ENCODE data around the gene CDH12.

Gene CDH12

DNA sequence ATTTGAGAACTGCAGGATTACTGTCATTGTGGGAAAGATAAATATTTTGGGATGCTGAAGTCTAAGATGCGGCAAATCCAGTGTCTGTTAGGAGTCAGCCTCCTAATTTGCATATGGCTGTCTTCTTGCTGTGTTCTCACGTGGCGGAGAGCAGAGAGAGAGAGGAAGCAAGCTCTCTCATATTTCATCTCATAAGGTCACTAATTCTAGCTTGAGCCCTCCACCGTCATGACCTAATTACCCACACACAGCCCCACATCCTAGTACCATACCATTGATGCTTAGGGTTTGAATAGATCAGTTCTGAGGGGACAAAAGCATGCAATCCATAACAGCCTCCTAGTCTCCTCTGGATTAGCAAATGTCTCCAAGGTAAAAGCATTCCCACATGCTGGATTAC lies 124.5 kb downstream of the CDH12 start:
- TF ChIP-seq, protein P1, sequence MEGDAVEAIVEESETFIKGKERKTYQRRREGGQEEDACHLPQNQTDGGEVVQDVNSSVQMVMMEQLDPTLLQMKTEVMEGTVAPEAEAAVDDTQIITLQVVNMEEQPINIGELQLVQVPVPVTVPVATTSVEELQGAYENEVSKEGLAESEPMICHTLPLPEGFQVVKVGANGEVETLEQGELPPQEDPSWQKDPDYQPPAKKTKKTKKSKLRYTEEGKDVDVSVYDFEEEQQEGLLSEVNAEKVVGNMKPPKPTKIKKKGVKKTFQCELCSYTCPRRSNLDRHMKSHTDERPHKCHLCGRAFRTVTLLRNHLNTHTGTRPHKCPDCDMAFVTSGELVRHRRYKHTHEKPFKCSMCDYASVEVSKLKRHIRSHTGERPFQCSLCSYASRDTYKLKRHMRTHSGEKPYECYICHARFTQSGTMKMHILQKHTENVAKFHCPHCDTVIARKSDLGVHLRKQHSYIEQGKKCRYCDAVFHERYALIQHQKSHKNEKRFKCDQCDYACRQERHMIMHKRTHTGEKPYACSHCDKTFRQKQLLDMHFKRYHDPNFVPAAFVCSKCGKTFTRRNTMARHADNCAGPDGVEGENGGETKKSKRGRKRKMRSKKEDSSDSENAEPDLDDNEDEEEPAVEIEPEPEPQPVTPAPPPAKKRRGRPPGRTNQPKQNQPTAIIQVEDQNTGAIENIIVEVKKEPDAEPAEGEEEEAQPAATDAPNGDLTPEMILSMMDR (IDR thresholded peaks at IDR 0.05; ENCODE audit: insufficient read depth, missing control alignments): no peak
- no peak for DNase-seq (ENCODE audit: insufficient read length, low spot score)
- FAIRE-seq: no peak

GRCh38 chr5:22722491-22722890 lies 130.7 kb downstream of the CDH12 start:
- no peak for FAIRE-seq
- TF ChIP-seq, protein P1 (IDR thresholded peaks at IDR 0.05; ENCODE audit: insufficient read depth, missing control alignments): no peak
- no peak for DNase-seq (ENCODE audit: insufficient read length, low spot score)

DNA sequence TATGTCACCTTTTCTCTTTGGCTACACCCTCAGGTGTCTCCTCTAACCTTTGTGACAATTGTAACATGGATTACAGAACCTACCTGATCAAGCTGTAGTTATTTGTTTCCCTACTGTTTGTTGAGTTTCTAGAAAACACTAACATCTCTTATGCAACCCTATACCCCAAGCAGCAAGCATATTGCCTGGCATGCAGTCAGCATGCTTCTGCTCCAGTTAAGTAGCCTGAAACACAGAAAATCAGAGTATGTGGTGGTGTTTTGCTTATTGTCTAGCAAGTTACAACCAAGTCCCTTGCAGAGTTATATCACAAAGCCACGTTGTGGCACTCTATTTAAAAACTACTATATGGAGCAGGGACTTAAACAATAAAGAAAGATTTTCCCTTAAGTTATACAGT lies 131.1 kb downstream of the CDH12 start:
- TF ChIP-seq, protein P1 (IDR thresholded peaks at IDR 0.05; ENCODE audit: insufficient read depth, missing control alignments): no peak
- FAIRE-seq (no peak), DNase-seq (ENCODE audit: insufficient read length, low spot score) (no peak)

- TF ChIP-seq, protein P1 (IDR thresholded peaks at IDR 0.05; ENCODE audit: insufficient read depth, missing control alignments): no peak
- DNase-seq (ENCODE audit: insufficient read length, low spot score): no peak
- no peak for FAIRE-seq
Measured at GRCh38 chr5:22719842-22720241, 133.3 kb downstream of the CDH12 start.

DNA sequence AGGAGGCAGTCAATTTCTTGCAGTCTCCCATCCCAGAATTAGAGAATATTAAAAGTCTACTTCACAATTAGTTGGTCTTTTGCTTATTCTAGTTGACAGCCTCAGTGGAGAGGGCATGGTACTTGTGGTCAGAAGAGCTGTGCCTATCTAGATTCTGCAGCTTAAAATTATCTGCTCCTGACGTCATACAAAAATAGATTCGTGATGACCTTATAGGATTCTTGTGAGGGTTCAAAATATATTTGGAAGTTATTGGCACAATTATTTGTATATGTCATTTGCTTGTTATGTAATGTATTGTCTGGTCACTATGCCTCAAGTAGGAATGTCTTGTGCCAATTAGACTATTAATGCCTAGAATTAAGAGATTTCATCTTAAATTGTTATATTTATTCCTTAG lies 142.5 kb downstream of the CDH12 start:
- TF ChIP-seq, protein P1 (IDR thresholded peaks at IDR 0.05; ENCODE audit: insufficient read depth, missing control alignments): no peak
- no peak for DNase-seq (ENCODE audit: insufficient read length, low spot score)
- FAIRE-seq: no peak

DNA sequence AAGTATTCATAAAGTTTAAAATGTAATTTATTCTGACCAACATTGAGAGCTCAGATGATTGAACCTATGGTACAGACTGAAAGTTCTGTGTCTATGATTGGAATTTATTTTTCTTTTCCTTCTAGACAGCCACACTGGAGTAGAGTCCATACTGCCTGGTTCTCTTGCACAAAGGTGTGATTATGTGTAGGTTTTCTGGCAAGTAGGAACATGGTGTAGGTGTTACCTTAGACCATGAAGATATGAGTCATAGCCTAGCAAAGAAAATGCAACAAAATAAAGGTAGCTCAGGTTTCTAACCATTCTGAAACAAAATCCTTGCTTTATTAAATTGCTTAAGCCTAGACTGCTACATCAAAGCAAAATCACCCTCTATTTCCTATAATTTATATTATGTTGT lies 143.4 kb downstream of the CDH12 start:
- TF ChIP-seq, protein P1 (IDR thresholded peaks at IDR 0.05; ENCODE audit: insufficient read depth, missing control alignments): no peak
- DNase-seq (ENCODE audit: insufficient read length, low spot score) (no peak), FAIRE-seq (no peak)

DNA sequence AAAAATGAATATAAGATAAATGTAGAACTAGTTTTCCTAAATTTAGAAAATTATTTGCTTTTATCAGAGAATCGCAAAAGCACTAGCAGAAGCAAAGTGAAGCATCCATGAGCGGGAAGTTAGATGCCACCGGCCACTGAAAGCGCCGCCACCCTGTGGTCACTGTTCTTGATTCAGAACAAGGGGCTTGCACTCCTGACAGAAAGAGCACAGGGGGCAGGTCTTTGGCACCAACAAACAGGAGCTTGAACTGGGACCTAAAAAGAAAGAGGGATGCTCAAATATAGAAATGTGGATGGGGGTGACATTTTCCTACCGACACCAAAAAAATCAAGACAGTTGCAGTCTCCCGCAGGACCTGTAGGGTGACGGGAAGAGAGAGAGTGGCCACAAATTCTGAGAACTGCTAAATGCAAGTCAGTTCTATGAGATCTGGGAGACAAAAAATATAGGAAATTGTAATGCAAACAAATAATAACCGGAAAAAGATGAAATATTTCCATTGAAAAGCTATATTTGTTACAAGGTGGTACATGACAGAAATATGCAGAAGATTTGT lies 144.3 kb downstream of the CDH12 start:
- DNase-seq (ENCODE audit: insufficient read length, low spot score) (no peak), FAIRE-seq (no peak)
- TF ChIP-seq, protein P1 (IDR thresholded peaks at IDR 0.05; ENCODE audit: insufficient read depth, missing control alignments): no peak

All from D721Med (cell line).